Stimulated activated CD4-positive, alpha-beta T cell treated with anti-CD3 and anti-CD28 coated beads, TNF-alpha, amount 100 ng/mL, for 4 hours (primary cell): ENCODE data around the gene CYP27A1.

Experiments used
- DNase-seq, 3 experiments: peaks; one replicate each; pipeline ENCODE4 v3.0.0-alpha.2; 2020; ENCODE audit warnings: low read depth in 3 of 3

CYP27A1 gene

DNA sequence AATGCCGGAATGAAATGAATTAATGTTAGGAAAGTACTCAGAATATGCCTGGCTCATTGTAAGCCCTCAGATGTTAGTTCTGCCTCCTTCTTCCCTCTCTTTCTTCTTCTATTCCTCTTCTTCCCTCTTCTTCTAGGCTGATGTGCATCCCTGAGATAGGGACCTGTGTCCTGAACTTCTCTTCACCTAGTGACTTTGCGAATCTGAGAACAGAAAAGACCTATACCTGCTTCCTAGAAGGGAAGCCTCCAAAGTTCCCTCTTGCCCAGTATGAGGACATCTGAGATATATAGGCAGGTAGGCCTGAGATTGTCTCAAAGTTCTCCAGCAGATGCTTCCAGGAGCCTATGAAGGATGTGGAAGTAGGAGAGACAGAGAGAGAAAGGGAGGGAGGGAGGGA is 8.1 kb upstream of the CYP27A1 start:
- DNase-seq = no peak

DNA sequence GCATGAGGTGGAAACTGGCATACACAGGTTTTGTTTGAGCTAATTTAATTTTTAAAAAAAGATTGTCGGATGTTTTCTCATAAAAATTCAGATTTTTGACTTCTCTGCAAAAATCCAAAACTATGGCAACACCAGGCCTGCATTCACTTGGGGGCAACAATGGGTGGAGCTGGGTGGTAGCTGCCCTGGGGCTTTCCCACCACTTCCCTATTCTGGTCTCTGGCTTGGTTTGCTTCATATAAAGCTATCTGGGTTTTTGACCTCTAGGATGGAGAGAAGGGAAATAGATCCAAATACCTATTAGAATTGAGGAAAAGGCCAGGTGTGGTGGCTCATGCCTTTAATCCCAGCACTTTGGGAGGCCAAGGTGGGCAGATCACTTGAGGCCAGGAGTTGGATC is 5.5 kb upstream of the CYP27A1 start:
- no peak for DNase-seq

DNA sequence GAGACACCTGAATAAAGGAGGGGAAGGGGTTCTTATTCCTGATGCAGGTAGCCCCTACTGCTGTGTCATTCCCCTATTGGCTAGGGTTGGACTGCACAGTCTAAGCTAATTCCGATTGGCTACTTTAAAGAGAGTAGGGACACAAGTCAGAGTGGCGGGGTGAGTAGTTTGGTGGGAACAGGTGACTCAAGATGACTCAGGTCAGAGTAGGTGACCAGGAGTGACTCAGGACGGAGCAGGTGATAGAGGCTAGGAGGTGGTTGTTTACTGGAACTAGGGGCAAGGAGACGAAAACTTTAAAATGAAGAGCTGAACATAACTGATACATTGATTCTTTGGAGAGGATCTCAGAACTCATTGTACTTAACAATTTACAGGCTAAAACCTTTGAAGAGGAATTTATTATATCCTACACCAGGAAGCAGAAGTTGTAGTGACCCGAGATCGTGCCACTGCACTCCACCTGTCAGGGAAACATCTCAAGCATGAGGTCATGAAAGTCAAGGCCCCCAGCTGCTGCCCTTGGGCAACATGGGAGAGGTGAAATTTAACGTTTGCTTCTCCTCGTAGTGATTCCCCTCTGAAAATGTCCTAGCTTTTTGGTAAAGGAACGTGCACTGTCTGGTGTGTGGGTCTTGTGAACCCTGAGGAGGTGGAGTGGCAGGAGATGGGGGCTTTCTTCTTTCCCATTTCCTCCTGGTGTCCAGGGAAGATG is 4.5 kb upstream of the CYP27A1 start:
- DNase-seq = no peak

- DNase-seq = no peak
These were observed 1.9 kb upstream of the CYP27A1 start for GRCh38 chr2:218780046-218780445.

DNA sequence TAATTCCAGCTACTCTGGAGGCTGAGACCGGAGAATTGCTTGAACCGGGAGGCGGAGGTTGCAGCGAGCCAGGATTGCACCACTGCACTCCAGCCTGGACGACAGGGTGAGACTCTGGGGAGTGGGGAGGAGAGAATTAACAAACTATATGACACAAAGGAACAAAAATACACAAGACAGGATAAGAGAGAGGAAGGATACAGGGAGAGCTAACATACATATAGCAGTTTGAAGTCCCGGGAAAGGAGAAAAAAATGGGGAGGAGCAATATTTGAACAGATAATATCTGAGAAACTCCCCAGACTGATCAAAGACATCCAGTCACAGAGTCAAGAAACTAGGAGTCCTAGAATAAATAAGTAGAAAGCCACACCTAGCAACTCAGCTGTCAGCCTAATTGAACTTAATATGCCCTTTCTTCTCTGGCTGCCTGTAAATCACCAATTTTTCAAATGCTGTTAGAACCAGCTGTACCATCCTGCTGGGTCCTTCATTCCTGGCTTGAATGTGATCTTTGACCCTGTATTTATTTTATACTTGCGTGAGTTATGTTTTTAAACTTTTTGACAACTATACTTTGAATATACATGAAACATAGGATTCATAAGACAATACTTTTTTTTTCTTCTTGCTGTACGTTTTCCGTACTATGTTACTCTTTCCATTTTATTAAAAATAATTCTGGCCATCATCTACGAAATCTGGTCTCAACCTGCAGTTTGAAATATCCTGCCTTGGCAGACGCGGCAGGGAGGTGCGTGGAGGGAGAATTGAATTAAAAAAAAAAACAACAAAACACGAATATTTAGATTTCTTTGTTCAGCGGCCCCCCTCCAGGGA is 876 bp upstream of the CYP27A1 start:
- DNase-seq = no peak

GRCh38 chr2:218782528-218782844 is 539 bp downstream of the CYP27A1 start:
- DNase-seq = no peak

GRCh38 chr2:218783688-218784087 is 1.7 kb downstream of the CYP27A1 start:
- no peak for DNase-seq

GRCh38 chr2:218785103-218785502 is 3.2 kb downstream of the CYP27A1 start:
- DNase-seq = no peak

GRCh38 chr2:218786133-218786532 is 4.2 kb downstream of the CYP27A1 start:
- no peak for DNase-seq

- DNase-seq = no peak
These were observed 6.7 kb downstream of the CYP27A1 start for GRCh38 chr2:218788529-218789255.

- DNase-seq = no peak
These were observed 10.5 kb downstream of the CYP27A1 start for GRCh38 chr2:218792433-218792832.

DNA sequence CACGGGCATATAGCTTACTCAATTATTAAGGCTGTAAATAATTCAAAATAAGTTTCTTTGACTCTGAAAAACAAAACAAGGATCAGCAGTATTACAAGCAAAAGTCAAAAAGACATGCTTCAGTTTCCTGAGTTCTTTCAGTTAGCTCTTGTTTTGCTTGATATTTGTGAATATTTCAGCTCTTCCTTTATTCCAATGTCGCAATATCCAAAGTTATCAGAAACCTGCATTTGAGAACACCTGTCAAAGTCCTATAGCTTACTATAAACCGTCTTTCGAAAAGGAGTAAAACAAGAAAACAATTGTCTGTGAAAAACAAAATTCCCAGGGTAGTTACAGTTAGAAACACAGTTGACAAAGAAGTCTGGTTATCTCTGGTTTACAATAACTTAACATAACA is 14.7 kb downstream of the CYP27A1 start:
- DNase-seq = no peak

GRCh38 chr2:218798767-218799504 is 17.0 kb downstream of the CYP27A1 start:
- DNase-seq = no peak

DNA sequence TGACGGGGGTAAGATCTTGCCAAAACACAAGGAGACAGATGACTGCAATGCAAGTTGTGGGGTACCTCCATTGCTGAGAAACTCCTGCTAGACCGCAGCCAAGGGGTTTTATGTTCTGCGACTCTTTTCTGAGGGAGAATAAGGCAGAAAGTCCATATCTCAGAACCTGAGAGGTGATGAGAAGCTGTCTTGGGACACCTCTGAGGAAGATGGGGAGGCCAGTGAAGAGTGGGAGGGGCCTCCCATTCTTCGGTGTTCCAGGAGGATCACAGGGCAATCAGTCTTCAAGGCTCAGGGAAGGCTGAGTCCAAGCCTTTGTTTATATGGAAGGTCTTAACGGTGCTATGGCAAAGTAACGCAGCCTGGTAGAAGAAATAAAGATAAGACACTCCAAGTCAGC is 18.0 kb downstream of the CYP27A1 start:
- no peak for DNase-seq

DNA sequence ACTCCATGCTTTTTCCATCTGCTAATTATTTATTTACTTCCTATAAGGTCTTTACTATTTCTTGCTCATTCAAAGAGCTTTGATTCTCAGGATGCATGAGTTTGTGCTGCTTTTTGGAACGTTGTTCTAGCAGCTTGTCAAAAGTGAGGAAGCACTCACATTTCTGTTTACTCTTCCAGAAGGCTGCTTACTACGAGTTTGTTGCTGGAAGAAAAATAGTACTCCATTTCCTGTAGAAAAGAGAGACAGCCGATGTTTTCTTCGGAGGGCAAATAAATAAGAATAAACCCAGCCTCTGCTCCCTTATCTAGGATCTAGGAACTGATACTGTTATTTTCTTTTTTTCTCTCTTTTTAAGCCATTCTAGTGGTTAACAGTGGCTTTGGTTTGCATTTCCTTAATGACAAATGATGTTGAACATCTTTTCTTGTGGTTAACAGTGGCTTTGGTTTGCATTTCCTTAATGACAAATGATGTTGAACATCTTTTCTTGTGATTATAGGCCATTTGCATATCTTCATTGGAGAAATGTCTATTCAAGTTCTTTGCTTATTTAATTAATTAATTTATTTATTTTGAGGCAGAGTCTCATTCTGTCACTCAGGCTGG is 20.5 kb downstream of the CYP27A1 start:
- no peak for DNase-seq

DNA sequence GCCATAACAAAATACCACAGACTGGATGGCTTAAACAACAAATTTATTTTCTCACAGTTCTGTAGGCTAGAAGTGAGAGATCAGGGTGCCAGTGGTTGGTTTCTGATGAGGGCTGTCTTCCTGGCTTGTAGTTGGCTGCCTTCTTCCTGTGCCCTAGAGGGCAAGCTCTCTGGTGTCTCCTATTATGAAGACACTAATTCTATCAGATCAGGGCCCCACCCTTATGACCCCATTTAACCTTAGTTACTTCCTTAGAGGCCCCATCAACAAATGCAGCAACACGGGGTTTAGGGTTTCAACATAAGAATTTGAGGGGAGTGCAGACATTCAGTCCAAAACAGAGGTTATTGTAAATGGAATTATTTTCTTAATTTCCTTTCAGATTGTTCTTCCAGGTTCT is 22.9 kb downstream of the CYP27A1 start:
- no peak for DNase-seq

DNA sequence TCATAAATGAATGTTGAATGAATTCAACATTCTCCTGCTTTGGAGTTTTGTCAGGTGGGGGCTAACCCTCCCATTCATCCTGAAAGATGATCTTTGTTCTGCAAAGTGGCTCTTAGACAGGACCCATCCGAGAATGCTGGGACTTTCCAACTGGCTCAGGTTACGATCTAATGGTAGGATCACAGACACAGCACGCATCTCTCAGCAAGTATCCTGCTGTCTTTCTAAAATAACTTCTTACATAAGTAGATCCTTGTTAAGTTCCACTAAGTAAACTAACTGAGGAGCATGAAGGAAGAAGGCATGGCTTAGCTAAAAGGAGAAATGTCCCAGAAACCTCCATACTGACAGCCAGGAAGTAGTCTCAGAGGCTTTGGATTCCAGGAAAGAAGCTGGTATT is 23.7 kb downstream of the CYP27A1 start:
- DNase-seq = no peak

- DNase-seq = no peak
These were observed 24.5 kb downstream of the CYP27A1 start for GRCh38 chr2:218806346-218806978.

DNA sequence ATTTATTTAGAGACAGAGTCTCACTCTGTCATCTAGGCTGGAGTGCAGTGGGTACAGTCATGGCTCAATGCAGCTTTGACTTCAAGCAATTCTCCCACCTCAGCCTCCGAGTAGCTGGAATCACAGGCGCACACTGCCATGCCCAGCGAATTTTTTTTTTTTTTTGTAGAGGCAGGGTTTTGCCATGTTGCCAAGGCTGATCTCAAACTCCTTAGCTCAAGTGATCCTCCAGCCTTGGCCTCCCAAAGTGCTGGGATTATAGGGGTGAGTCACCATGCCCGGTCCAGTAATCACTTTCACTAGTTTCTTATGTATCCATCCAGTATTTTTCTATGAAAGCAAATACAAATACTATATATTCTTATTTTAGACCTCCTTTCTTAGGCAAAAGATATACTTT is 25.7 kb downstream of the CYP27A1 start:
- DNase-seq = no peak

GRCh38 chr2:218809515-218809914 is 27.6 kb downstream of the CYP27A1 start:
- DNase-seq = no peak

DNA sequence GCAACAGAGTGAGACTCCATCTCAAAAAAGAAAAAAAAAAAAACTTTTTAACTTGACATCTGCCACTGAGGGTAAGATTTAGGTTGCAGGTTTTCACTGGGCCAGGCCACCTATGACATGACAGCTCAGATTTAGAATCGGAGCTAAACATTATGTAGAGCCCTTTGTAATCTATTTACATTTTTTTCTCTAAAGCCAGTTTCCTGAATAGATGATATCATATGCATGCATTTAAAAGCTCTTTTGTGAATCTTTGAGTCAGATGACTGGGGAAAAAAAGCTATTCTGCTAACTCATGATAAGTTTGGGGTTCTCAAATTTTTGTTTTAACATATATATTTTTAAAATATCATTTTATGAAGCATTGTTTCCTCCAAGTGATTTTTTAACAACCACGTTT is 28.3 kb downstream of the CYP27A1 start:
- DNase-seq = no peak
